Retina (tissue), 1 donor: ENCODE data around the gene CCDC50.

Experiments used
- DNase-seq: peaks from one replicate; pipeline ENCODE4 v3.0.0-alpha.2; 2016

CCDC50 gene

GRCh38 chr3:191321019-191321767 is 8.0 kb upstream of the CCDC50 start:
- no peak for DNase-seq

DNA sequence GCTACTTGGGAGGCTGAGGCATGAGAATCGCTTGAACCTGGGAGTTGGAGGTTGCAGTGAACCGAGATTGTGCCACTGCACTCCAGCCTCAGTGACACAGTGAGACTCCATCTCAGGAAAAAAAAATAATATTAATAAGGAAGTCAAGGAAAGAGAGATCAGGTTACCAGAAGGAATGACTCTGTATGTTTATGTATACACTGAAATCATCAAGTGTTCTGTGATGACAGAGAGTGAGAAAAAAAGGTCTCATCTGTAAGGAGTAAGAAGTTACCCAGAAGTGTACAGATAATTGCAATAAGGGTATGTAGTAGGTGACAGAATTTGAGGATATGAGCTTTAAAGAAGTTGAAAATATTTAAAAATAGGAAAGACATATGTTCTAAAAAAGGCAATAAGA is 4.3 kb upstream of the CCDC50 start:
- no peak for DNase-seq

- DNase-seq, result no peak
These were observed 1.7 kb upstream of the CCDC50 start for GRCh38 chr3:191327526-191327925.

- DNase-seq, result no peak
These were observed 722 bp upstream of the CCDC50 start for GRCh38 chr3:191328383-191328961.

DNA sequence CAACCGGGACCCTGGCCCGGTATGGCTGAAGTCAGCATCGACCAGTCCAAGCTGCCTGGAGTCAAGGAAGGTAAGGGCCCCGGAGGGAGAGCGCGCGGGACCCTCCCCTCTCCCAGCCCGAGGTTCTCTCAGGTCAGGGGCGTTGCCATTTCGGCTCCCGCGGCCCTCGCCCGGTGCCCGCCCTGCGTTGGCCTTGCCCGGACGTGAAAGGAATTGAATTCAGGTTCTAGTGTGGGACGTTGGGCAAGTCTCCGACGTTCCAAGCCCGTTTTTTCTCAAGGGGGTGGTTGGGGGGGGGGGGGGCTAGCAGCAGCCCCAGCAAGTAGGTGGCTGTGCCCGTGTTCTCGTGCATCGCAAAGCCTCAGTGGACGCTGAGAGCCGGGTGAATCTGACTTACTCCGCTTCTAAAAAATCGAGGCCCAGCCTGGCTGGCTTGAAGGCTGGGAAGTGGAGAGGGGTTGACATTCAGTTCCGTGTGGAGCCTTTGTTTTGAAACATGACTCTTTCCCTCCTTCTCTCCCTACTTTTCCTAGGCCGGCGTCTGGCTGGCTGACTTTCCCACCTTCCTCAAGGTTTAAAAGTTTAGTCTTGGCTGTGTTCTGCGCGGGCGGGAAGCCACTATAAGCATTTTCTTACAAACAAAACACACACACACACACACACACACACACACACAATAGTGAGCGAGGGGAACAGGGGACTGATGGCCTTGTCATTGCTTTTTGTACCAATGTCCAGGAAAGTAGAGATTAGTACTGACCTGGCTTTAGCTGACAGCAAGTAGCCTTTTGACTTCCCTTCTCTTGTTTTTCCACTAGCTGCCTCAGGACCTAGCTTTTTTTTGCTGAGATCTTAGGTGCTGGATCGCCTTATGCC is 698 bp downstream of the CCDC50 start, which contains the start of gene UTS2B:
Gene UTS2B, minus strand, starts transcription at position 873 of the 876 bp plus-strand sequence. CDS start 48,337 bp downstream, outside the sequence.
- peak; percentile 89 for DNase-seq

DNA sequence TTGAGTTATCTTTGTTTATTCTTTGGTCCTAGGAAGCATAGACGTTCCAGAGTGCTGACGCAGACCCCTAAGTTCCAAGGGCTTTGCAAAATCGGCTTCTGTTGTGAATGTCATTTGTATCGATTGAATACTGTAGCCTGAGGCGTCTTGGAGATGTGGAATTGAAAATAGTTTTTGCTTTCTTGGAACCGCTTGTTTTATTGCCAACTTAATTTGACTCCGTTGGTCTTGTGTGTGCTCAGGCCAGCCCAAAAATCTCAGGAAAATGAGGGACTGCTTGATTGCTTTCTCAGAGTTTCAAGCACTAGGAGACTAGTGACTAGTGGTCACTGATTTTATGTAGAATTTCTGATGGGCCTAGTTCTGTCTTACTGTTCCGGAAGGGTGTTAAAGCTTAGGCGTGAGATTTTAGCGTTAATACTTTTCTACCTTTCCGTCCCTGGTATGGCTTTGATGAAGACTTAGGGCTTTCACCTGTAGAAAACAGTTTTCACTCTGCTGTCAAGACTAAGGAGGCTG is 1.4 kb downstream of the CCDC50 start:
- no peak for DNase-seq

GRCh38 chr3:191331388-191331787 is 2.2 kb downstream of the CCDC50 start:
- DNase-seq, result no peak

GRCh38 chr3:191333298-191333880 is 4.2 kb downstream of the CCDC50 start:
- DNase-seq, result no peak

DNA sequence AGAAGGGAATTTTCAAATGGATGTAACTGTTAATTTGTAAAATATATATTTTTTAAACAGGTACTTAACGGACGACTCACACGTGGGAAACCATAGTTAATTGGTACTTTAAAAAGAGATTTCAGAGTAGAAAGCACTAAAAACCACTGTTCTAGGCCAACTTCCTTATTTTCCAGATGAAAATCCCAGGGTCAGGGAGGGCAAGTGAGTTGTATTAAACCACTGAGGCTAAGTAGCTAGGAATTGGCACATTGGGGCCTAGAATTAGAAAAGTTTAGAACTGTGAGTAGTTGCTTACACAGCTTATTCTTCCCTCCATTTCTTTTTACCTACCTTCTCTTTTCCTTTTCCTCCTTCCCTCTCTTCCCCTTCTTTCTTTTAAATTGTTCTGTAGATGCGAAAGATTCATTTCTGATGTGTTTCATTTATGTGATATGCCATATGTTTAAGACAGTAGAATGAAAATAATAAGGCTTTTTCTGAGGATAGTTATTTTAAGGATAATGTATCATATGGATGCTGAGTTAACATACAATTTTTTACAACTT is 5.2 kb downstream of the CCDC50 start:
- DNase-seq, result no peak

GRCh38 chr3:191336833-191337232 is 7.6 kb downstream of the CCDC50 start:
- no peak for DNase-seq

- no peak for DNase-seq
These were observed 8.9 kb downstream of the CCDC50 start for GRCh38 chr3:191338177-191338488.

GRCh38 chr3:191339316-191339917 is 10.2 kb downstream of the CCDC50 start:
- DNase-seq, result no peak

DNA sequence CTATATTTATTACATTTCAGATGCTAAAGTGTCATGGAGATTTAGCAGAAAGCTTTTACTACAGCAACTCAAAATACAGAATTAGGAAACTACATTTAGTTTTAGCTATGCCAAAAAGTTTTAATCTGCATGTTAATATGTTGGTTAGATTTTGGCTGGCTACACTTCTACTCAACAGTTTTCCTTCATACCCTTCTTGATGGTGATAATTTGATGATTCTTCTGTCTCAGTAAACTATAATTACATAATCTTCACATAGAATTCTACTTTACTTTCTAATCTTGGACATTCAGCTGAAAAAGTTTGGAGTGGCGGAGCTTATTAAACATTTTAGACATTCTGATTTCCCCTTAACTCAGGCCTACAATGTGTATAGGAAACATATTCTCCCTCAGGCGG is 11.2 kb downstream of the CCDC50 start:
- DNase-seq, result no peak

GRCh38 chr3:191340966-191341365 is 11.8 kb downstream of the CCDC50 start:
- DNase-seq, result no peak

- no peak for DNase-seq
These were observed 12.8 kb downstream of the CCDC50 start for GRCh38 chr3:191342006-191342405.

DNA sequence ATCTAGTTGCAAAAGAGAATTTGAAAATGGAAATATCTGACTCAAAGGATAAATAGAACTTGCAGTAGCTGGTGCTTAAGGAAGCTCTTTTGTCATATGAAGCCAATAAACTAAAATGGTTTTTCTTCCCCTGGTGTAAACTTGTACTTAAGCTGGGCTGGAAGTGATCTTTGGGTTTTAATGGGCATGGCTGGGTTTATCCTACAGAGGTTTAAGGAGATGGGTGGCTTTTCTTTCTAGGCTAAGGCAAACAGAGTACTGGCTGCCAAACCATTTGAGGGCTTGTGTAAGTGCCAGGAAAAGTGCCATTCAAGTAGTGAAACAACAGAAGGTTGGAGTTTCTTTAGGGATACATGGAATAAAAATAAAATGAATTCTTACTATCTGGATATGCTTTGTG is 13.2 kb downstream of the CCDC50 start:
- no peak for DNase-seq

- no peak for DNase-seq
These were observed 13.9 kb downstream of the CCDC50 start for GRCh38 chr3:191343115-191343514.

- DNase-seq, result no peak
These were observed 14.7 kb downstream of the CCDC50 start for GRCh38 chr3:191343913-191344312.

GRCh38 chr3:191345334-191345733 is 16.1 kb downstream of the CCDC50 start:
- DNase-seq, result no peak

DNA sequence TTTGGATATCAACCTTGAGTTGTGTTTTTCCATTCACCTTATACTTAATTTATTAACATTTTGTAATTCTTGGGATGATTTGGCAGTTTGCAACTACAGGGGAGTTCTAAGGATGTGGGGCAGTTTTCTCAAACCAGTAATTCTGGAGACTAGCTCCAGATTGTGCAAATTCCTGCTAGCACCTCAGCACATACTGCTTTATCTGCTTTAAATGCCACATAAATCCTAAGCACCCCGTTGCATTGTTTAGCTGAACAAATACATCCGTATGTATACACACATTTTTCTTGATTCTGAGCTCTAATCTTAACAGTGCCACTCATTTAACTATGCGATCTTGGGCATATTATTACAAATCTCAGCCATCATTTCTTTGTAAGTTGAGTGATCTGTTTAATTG is 18.0 kb downstream of the CCDC50 start:
- no peak for DNase-seq

DNA sequence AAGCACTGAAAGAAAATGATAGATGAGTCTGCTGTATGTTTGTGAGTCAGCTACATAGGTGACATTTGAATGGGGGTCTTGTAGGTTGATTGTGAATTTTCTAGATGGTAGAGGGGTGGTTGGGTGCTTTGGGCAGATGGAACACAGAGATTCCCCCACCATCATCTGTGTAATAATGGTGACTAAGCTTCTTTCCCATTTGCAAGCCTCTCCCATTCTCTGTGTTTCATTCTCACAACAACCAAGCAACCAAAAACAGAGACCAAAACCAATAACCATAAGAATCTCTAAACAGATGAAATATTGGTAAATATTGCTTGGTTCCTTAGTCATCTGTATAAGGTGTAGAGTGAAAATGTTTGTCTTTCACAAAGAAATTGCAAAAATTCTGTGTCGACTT is 18.9 kb downstream of the CCDC50 start:
- no peak for DNase-seq

DNA sequence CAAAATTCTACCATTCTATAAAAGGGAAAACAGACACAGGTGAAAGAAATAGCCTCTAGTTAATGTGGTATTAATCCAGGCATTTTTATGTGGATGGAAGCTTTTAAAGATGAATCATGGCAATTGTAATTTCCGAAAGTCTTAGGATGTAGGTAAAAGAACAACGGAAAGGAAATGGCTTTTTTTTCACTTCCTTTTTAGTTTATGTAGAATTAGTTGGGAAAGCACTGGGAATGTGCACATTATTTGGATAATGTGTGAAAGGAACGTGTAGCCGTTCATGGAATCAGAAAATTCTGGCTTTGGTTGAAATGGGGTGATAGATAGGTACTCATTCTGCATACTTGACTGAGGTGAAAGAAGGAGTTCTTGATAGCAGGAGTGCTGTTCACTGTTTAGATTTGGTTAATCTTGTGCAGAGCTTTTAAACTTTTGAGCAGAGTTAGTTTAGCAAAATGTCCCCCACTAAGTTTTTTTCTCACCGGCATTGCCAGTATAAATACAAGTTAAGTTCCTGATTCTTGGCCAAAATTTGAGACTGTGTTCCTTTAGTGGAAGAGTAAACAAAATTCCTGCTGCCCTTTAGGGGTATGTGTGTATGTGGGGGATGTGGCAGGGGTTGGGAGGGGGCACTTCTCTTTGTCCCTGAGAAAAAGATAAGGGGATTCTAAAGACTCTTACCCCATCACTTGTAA is 21.3 kb downstream of the CCDC50 start:
- no peak for DNase-seq
